HT-29 (cell line): Measurements from ENCODE around the gene ELFN2. TPM values are rescaled to one million over a fixed set of nuclear protein-coding genes. Genes with fewer than 3 reads are reported as not detected.

Experiments used
- DNase-seq: peaks from one replicate; pipeline ENCODE4 v3.0.0-alpha.2; 2015; ENCODE audit warnings: low spot score
- total RNA-seq: library from RNA; depleted of rRNA; stranded (reverse); fragments of >200 nt; shearing (Covaris generic); gene quantifications from 2 replicates; pipeline ENCODE4 v1.2.3, GENCODE V29; 2014

Gene ELFN2
- total RNA-seq, 1 experiment from 2014 or later, result not detected

DNA sequence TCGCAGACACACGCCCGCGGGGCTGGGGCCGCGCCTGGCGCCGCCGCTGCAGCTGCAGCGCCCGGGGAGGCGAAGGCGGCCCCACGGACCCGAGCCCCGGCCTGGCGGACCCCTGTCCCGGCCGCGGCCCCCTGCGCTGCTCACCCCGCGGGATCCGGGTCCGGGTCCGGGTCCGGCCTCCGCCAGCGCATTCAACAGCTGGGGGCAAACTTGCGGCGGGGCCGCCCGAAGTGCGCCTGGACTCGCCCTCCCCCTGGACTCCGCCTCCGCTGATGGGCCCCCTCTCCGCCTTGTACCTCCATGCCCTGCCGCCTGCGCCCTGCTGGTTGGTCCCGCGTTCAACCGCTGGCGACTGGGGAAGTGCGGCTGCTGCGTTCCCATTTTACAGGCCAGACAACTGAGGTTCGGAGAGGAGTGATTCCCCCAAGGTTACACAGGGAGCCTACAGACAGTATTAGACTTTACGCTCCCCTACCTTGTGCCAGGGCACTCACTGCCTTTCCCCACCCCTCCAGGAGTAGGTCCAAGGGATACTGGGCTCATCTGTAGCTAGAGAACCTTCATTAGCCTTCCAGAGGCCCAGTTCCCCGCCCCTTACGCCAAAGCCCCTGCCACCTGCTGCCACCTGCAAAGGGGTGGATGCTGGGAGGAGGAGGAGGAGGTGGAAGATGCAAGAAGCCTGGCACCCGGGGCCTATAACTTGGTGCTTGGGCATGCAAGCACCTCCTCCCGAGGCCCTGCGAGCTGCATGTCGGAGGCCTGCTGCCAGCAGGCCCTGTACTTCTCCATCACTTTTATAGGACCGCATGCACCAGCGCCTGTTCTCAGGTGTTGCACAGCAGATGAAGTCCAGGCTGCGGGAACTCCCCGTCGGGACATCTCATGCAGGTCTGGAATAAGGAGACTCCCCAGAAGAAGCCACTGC is 694 bp upstream of the ELFN2 start:
- DNase-seq, result no peak

GRCh38 chr22:37426706-37427134 is 559 bp downstream of the ELFN2 start:
- DNase-seq, result no peak

DNA sequence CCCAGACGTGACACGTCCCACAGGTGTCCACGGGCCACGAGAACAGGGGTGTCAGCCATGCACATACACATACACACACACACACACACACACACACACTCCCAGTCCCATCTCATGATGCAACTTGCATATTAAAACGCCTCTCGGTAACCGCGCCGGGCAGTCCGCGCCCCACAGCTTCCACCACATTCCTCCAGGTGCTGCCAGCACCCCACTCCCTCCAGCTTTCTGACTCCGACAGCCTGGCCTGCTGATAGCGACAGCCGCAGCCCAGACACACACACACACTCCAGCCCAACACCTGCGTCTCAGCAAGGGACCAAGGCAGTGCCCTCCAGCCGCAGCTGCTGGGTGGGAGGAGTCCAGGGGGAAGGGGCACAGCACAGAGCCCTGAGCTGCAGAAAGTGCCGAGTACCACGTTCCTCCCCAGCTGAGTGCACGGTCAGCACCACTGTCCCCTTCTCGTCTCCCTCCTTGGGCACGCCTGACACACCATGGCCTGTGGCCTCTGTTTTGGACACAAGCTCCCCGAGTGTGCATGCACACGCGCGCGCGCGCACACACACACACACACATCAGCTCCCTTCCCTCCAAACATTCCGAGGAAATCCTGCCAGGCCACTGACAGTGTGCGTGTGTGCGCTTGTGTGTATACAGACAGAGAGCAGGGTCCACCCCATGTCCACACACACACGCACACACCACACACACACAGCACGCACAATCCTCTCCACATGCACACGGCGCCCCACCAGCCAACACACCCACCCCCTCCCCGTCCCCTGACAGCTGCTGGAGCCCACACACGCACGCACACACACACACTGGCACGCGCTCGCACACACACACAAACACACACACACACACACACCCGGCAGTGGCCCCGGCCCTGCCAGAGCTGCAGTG is 1.2 kb downstream of the ELFN2 start:
- no peak for DNase-seq

DNA sequence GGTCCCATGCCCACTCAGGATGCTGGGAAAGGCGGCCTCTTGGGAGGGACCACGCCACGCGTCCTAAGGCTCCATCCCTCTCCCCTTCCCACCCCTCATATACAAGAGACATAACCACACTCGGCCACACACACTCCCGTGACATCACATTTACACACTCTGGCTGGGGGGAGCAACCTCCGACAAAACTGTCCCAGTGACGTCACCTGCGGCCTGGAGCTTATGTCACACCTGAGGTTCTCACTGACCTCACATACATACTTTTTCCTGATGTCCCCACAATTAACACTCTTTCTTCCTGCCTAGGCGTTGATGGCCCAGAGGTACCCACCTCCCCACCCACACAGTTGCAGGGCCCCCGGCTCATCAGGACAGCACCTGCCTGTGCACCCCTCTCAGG is 1.9 kb downstream of the ELFN2 start:
- DNase-seq, result no peak

- DNase-seq, result no peak
These were observed 4.0 kb downstream of the ELFN2 start for GRCh38 chr22:37423283-37423682.

DNA sequence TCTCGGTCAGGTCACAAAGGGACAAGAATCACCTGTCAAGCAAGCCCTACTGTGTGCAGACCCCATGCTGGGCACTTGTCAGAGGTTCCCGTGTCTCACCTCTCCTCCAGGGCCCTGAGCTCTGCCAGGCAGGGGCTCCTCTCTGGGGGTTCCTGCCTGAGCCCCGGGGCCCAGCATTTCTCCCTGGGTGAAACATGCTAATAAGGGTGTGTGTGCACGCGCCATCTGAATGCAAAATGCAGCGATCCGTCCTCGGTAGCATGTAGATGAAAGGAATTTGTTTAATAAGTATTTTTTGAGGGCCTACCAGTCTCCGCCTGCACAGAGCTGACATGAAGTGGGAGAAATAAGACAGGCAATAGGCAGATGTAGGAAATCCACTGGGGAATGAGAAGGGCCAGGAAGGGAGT is 5.8 kb downstream of the ELFN2 start:
- DNase-seq, result no peak

DNA sequence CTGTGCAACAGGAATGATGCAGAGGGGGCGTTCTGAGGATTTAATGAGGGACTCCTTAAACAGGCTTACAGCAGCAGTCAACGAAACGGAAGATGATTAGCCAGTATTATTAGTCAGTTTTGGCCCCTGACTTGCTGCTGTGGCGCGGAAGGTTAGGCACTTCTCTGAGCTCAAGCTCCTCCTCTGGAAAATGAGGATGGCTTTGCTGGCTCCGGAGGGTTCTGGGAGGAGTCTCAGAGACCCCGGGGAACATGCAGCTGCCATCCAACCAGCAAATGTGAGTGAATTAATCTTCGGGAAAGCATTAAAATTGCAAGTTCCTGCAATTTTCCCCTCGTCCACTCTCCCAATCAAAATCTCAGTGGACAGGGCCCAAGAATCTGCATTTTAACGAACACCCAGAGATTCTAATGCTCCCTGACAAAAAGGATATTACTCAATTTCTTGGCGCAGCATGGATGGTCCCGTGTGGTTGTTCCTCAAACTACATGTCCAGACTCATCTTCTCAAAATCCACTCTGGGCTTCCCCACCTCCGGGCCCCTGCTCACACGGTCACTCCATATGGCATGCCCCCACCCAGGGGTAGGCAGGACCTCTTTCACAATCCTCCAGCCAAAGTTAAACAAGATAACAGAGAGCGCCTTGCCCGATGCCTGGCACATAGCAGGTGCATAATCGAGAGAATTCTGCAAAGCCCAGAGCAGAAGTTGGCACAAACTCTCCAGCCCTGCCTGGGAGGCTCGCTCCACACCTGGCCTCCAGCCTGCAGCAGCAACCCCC is 6.4 kb downstream of the ELFN2 start:
- DNase-seq, result no peak

DNA sequence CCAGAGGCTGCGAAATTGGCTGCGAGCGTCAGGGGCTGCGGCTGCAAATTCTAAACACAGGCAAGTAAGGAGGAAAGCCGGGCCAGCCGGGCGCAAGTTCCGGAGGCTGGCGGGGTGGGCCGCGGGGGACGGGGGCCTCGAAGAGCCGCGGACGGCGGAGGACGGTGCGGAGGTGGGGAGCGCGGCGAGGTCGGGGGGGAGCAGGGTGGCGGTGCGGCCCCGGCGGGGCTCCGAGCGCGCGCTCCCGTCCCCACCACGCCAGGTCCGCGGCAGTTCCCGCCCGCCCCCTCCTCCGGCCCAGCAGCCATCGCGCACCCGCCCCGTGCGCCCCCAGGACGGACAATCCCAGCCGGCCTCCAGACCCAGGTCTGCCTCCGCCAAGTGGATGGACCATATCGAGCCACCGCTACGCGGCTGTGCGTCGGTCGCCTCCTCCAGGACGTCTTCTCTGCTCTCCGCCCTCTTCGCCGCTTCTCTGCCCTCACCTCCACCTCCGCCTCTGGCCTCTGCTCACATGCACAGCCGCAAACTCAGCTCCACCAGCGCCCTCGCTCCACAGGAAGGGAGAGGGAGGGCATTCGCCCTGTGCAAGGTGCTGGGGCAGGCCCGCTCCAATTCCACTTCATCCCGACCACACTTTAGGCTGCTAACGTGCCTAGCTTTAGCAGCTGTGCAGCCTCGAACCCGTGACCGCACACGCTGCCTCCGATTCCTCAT is 7.2 kb downstream of the ELFN2 start:
- no peak for DNase-seq

DNA sequence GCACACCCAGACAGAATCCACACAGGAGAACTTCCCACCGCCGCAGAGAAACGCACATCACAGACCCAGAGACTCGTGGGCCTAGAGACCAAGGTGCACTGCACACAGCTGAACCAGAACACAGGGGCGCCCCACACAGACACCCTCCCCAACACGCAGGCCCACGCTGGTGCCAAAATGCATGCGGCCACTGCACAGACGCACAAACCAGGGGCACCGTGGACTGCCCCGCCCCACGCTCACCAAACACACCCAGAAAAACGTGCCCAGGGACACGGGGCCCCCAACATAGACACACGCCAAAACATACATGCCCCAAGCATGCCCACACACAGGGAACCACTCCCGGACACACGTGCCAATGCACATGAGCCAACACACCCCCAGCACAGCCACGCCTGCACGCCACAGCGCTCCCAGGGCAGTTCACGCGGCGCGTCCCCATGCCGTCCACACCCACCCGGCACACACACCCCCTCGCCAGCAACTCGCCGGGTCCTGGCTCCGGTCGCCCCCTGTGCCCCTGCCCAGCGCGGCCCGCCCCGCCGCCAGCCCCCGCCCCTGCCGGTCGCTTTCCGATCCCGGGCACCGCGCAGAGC is 7.8 kb downstream of the ELFN2 start:
- DNase-seq, result no peak

DNA sequence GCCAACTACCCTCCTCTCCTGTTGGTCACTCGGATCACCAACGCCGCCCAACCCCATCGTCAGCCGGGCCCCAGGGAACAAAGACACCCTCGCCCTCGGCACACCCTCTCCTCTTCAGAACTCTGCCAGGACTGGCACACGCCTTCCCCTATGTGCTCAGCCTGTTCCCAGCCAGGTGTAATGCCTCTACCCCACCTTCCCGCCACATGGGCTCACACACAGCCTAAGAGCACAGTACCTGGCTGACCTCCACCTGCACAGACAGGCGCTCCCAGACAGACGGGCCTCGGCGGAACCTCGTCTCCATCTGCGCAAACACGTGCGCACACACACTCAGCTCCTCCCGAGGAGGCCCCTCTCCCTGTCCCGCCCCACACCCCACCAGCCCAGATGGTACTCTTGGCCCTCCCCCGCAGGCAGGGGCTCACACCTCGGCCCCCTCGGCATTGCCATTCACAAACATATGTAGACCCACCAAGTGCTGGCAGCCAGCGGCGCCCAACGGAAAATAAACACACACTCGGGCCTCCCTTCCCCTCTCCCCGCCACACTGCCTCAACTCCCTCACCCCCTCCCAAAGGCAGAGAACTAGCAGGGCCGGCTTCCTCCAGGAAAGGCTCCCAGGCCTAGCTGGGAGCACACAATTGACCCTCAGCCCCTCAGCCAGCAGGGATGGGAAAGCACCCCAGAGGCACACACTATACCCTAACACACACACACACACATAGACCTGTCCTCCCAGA is 8.5 kb downstream of the ELFN2 start:
- DNase-seq, result no peak

GRCh38 chr22:37417677-37418348 is 9.5 kb downstream of the ELFN2 start:
- DNase-seq, result no peak

DNA sequence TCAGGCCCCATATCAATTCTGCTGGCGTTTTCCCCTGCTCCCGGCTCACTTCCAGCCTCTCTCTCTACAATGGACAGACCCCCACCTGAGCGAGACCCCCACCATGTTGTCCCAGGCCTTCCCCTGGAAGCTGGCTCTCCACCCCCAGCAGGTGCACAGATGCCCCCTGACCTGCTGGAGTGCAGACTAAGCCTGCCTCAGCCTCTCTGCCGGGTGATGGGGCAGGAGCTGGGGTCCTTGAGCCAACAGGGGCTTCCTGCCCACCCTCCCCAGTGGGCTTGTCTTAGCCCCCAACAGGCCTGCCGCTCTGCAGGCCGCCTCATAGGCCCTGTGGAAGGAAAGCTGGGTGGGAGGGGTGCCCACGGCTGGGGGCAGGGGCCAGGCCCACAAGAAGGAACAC is 10.0 kb downstream of the ELFN2 start:
- DNase-seq, result no peak

DNA sequence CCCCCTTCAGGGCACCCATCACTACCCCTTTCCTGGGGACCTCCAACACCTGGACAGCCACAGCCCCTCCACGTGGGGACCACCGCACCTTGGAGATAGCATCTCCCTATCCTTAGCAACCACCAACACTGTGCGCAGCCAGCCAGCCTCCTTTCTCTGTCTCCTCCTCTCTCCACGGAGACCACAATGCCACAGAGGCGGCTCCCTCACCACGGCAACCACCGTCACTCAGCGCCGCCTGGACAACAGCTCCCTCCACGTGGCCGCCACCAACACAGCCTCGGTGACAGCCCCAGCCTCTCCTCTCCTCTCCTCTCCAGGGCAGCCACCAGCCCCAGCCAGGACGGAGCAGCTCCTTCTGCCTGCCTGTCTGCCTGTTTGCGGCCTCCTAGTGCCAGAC is 10.5 kb downstream of the ELFN2 start:
- DNase-seq, result no peak

- no peak for DNase-seq
These were observed 10.9 kb downstream of the ELFN2 start for GRCh38 chr22:37416389-37416788.

- DNase-seq, result no peak
These were observed 12.1 kb downstream of the ELFN2 start for GRCh38 chr22:37415210-37415609.

DNA sequence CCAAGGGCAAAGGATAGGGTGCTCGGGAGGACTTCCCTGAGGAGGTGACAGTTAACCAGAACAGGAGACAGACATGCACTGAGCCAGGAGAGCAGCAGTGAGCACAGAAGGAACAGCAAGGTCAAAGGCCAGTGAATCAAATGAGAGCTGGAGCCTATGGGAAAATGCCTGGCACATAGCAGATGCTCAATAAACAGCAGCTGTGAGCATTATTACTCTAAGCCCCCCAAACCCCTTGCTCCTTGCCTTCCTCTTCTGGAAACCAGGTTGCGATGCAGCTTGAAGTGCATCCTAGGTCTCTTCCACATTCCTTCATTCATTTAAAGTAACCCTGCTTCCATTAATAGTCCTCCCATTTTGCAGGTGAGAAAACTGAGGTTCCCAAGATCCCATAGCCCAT is 13.0 kb downstream of the ELFN2 start:
- no peak for DNase-seq

- DNase-seq, result no peak
These were observed 13.7 kb downstream of the ELFN2 start for GRCh38 chr22:37413546-37413945.

- no peak for DNase-seq
These were observed 14.6 kb downstream of the ELFN2 start for GRCh38 chr22:37412495-37413250.

GRCh38 chr22:37411655-37412054 is 15.6 kb downstream of the ELFN2 start:
- no peak for DNase-seq
